Measurements from ENCODE around the gene SIM1. TPM values are rescaled to one million over a fixed set of nuclear protein-coding genes. Genes with fewer than 3 reads are reported as not detected.

SIM1 gene
- total RNA-seq, 1 donor from 2014 or later = not detected

- ATAC-seq (ENCODE audit: poor library complexity) (no peak), DNase-seq (no peak)
- intact Hi-C loops (cut with DNase I) = no loop called here
These were observed 11.0 kb upstream of the SIM1 start for GRCh38 chr6:100475554-100476320.

GRCh38 chr6:100473182-100473581, 8.5 kb upstream of the SIM1 start:
- DNase-seq (no peak), ATAC-seq (ENCODE audit: poor library complexity) (no peak)
- intact Hi-C loops (cut with DNase I) = no loop called here

- intact Hi-C loops (cut with DNase I) = no loop called here
- DNase-seq = no peak
- ATAC-seq (ENCODE audit: poor library complexity) = no peak
These were observed 8.0 kb upstream of the SIM1 start for GRCh38 chr6:100472674-100473073.

- intact Hi-C loops (cut with DNase I) = no loop called here
- no peak for ATAC-seq (ENCODE audit: poor library complexity)
These were observed 5.8 kb upstream of the SIM1 start for GRCh38 chr6:100470422-100471120.

DNA sequence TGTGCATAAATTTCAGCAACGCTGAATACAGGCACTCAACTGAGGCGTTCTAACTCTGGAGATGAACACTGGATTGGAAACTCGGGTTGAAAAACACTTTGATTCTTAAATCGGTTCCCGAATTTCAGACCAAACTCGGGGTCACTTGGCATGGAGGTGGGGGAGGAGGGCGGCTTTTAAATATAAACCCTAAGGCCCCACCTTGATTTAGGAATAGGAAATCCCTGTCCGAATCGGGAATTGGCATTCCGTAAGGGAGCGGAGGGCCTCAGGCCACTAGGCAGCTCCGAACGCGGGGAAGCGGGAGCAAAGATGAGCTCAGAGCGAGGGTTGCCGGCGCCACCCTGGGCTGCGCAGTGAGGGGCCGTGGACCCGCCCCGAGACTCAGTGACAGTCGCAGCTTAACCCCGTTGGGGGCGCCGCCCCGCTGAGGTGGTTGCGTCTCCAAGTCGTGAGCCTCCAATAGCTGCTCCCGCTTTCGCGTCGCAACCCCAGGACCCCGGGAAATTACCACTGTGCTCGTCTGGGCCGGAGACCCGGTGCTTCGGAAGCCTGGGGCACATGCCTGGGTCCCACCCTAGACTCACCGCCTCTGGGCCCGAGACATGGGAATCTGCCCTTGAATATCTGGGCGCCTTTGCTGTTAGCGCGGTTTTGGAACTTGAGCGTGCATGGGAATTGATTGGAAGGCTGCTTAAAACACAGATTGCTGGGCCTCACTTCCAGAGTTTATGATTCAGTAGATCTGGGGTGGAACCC, 4.6 kb upstream of the SIM1 start:
- ATAC-seq (ENCODE audit: poor library complexity) (no peak), DNase-seq (no peak)
- intact Hi-C loops (cut with DNase I) = no loop called here

More at GRCh38 chr6:100470422-100471120, 5.8 kb upstream of the SIM1 start:
- no peak for DNase-seq

GRCh38 chr6:100468016-100468622, 3.4 kb upstream of the SIM1 start:
- intact Hi-C loops (cut with DNase I) = no loop called here
- DNase-seq (no peak), ATAC-seq (ENCODE audit: poor library complexity) (no peak)

- DNase-seq = no peak
- no peak for ATAC-seq (ENCODE audit: poor library complexity)
- intact Hi-C loops (cut with DNase I) = no loop called here
These were observed 2.7 kb upstream of the SIM1 start for GRCh38 chr6:100467129-100468015.

- no peak for DNase-seq
- no peak for ATAC-seq (ENCODE audit: poor library complexity)
- intact Hi-C loops (cut with DNase I) = no loop called here
These were observed 1.8 kb upstream of the SIM1 start for GRCh38 chr6:100466410-100467128.

- no peak for DNase-seq
- ATAC-seq (ENCODE audit: poor library complexity) = no peak
- intact Hi-C loops (cut with DNase I) = no loop called here
These were observed 1.1 kb upstream of the SIM1 start for GRCh38 chr6:100465701-100466409.

GRCh38 chr6:100464162-100464851, 414 bp downstream of the SIM1 start:
- intact Hi-C loops (cut with DNase I) = no loop called here
- ATAC-seq (ENCODE audit: poor library complexity) (no peak), DNase-seq (no peak)

- ATAC-seq (ENCODE audit: poor library complexity) (no peak), DNase-seq (no peak)
- intact Hi-C loops (cut with DNase I) = no loop called here
These were observed 1.0 kb downstream of the SIM1 start for GRCh38 chr6:100463630-100464161.

GRCh38 chr6:100462706-100463629, 1.8 kb downstream of the SIM1 start:
- ATAC-seq (ENCODE audit: poor library complexity) (no peak), DNase-seq (no peak)
- intact Hi-C loops (cut with DNase I) = no loop called here

GRCh38 chr6:100461917-100462705, 2.6 kb downstream of the SIM1 start:
- intact Hi-C loops (cut with DNase I) = no loop called here
- ATAC-seq (ENCODE audit: poor library complexity) = no peak
- no peak for DNase-seq

DNA sequence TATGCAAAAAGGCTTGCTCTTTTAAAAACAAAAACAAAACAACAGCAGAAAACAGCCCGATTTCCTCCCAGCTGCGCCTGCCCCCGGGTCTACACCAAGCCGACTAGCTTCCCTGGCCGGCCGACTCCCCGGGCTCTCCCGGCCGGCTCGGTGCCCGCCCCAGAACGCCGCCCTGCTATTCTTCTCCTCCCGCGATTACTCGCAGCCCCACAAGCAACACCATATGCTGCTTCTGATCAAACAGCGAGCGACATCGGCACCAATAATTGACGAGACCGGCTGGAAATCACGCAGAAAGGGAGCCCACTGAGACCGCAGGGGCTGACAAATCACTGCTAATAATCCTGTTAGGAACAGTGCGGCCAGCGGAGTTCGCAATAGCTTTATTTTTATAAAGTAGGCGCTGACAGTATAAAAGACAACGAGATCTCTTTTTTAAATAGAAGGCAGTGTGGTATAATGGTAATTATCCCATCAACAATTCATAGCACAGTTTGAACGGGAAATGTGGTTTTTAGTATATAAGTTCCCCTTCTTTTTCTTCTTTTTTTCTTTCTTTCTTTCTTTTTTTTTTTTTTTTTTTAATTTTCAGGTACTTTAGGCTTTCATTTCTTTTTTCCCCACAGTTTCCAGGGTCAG, 3.3 kb downstream of the SIM1 start:
- intact Hi-C loops (cut with DNase I) = no loop called here
- DNase-seq (no peak), ATAC-seq (ENCODE audit: poor library complexity) (no peak)

Data from Right ventricle myocardium superior (tissue), 1 donor.